Mesodermal cell (in vitro differentiated cells): Measurements from ENCODE around the gene FAM89B.

ENCODE experiments used
- H3K27ac ChIP-seq: 2 replicates; pipeline ENCODE4 v1.7.0; 2013; ENCODE audit warnings: mild to moderate bottlenecking, low read depth, low read length, moderate library complexity; ENCODE audit not compliant: severe bottlenecking
- H3K36me3 ChIP-seq: 2 replicates; pipeline ENCODE4 v1.7.1; 2013; ENCODE audit warnings: mild to moderate bottlenecking, low read length, moderate library complexity; ENCODE audit not compliant: control insufficient read depth, insufficient read depth
- H3K4me1 ChIP-seq: one replicate; pipeline ENCODE4 v1.7.1; 2013; ENCODE audit warnings: mild to moderate bottlenecking, low read length; ENCODE audit not compliant: insufficient read depth, control insufficient read depth, poor library complexity, severe bottlenecking
- H3K4me3 ChIP-seq: 2 replicates; pipeline ENCODE4 v1.7.0; 2013; ENCODE audit warnings: low read length, control low read depth, mild to moderate bottlenecking; ENCODE audit not compliant: insufficient read depth, poor library complexity, severe bottlenecking; ENCODE audit errors: extremely low read depth
- H3K9me3 ChIP-seq: 2 replicates; pipeline ENCODE4 v1.7.1; 2013; ENCODE audit warnings: mild to moderate bottlenecking, low read length, moderate library complexity; ENCODE audit not compliant: control insufficient read depth
- WGBS, 2 experiments: methylation state at CpG; one replicate each; pipeline ENCODE4 v1.1.5; 2013; ENCODE audit warnings: missing lambda C conversion rate in 2 of 2; ENCODE audit not compliant: insufficient coverage in 2 of 2; 5-methylcytosine and 5-hydroxymethylcytosine counted together

The FAM89B gene

DNA sequence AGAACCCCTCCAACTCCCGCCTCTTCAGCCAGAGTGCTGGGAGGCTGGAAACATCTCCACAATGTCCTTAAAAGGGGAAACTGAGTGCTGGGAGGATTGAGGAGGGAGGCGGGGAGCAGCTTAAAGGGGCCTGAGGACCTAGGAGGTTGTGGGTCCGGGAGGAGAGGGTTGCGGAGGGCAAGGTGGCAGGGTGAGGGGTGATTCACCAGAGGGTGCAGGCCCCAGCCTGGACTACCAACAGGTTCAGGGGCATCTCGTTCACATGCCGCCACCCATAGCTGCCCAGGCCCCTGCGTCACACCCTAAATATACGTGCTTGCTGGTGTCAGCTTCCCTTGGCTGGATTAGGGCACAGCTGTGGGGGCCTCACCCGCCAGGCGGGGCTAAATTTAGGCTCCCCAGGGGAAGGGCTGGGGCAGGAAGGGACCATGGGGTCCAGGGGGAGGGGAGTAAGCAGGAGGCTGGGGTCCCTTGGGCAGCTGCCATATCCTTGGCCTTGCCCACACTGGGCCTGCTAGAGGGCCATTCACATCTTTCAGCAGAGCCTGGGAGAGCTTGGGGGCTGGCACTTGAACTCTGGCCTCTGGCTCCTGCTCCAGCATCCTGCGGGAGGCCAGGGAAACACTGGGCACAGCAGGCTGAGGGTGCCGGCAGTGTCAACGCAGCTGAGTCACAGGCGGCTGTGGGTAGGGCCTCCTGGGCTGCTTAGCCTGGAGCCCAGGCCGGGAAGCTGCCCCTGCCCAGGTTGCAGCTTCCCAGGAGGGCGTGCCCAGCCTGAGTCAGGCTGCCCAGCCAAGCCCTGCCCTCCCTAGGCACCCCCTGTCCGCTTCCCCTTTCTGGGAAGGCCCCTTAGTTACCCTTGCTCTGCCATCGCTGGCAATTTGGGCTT, 4.8 kb downstream of the FAM89B start:
- Histone ChIP-seq H3K9me3 (no peaks in the 10 kb centered on the region), H3K4me3 (peak overlapping the region; percentile 37), H3K36me3 (peaks cover 15% of the 10 kb centered on the region), H3K4me1 (peaks cover 39% of the 10 kb centered on the region), H3K27ac (no peak overlapping the region)
- 77 to 82% methylated on average over 14 to 15 of the region's 18 CpGs for WGBS, 2 experiments

DNA sequence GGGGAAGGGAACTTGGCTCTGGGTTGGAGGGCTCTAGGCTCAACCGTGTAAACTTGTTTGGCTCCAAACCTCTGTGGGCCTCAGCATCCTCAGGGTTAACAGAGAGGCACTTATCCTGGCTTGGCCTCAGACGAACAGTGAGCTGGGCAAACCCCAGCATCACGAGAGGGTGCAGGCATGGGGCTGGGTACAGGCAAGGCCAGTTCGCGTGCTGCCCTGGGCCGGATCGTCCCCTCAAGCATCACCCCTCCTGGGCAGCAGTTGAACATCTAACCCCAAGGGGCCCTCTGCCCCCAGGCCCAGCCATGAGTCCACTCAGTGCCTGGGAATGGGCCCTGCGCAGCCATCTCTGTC, 5.4 kb downstream of the FAM89B start:
- WGBS, 2 experiments = 72 to 80% methylated on average over 7 to 8 of the region's 8 CpGs
- H3K9me3 ChIP-seq = no peaks in the 10 kb centered on the region
- peaks cover 39% of the 10 kb centered on the region for H3K4me1 ChIP-seq
- H3K4me3 ChIP-seq = no peak overlapping the region
- H3K27ac ChIP-seq = no peak overlapping the region
- peaks cover 17% of the 10 kb centered on the region for H3K36me3 ChIP-seq

DNA sequence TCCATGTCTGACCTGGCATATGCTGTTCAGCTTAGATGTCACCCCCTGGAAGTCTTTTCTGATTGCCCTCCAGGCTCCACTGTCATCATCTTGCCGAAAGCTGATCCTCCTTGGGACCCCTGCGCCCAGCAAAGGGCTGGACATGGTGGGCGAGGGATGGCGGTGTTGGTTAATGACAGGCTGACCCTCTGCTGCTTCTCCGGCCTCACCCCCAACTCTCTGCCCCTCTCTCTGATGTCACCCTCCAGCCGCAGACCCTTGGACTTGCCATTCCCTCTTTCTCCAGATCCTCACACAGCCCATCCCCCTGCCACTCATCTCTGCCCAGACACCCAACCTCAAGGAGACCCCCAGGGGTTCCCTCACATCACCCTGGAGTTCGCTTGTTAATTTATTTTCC, 5.8 kb downstream of the FAM89B start:
- peaks cover 17% of the 10 kb centered on the region for H3K36me3 ChIP-seq
- H3K27ac ChIP-seq = no peak overlapping the region
- WGBS, 2 experiments = 90 to 91% methylated on average over 6 to 7 of the region's 7 CpGs
- no peak overlapping the region for H3K4me3 ChIP-seq
- H3K4me1 ChIP-seq = peaks cover 37% of the 10 kb centered on the region
- H3K9me3 ChIP-seq = no peaks in the 10 kb centered on the region

DNA sequence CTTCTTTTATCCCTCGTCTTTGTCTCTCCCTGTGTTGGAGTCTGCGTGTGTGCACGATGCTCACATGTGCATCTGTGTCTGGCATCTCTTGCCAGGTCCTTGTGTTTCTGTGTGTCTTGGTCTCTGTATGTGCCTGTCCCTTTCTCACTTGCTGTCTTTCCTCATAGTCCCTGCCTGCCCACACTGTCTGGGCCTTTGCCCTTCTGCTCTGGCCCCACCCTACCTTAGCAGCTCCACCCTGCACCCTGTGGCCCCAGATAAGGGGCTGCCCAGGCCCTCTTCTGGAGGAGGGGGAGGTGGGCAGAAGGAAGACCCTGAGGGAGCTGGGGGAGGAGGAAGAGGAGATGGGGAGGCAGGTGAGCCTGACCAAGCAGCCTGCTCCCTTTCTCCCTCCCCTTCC, 6.3 kb downstream of the FAM89B start:
- Histone ChIP-seq H3K27ac (no peak overlapping the region), H3K36me3 (peaks cover 11% of the 10 kb centered on the region), H3K9me3 (no peaks in the 10 kb centered on the region), H3K4me3 (no peak overlapping the region), H3K4me1 (peaks cover 31% of the 10 kb centered on the region)
- WGBS, 2 experiments = 77 to 96% methylated on average over 3 of the region's 3 CpGs

DNA sequence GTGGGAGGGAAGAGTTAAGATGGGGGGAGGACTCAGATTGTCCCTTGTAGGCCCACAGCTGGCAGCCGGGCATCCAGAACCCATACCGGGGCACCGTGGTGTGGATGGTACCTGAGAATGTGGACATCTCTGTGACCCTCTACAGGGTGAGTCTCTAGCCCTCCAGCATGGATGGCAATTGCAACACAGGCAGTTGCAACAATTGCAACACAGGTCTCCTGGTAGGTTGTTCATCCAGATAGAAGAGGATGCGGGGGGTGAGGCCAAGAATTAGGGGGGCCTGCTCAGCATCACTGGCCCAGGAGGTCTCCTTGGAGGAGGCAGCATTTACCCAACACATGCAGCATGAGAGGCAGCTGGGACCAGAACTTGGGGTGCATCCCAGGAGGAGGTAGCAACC, 7.0 kb downstream of the FAM89B start:
- Histone ChIP-seq H3K27ac (no peak overlapping the region), H3K4me3 (no peak overlapping the region), H3K4me1 (peaks cover 28% of the 10 kb centered on the region), H3K9me3 (no peaks in the 10 kb centered on the region), H3K36me3 (peaks cover 9% of the 10 kb centered on the region)
- WGBS, 2 experiments = 92 to 94% methylated on average over 4 of the region's 4 CpGs

DNA sequence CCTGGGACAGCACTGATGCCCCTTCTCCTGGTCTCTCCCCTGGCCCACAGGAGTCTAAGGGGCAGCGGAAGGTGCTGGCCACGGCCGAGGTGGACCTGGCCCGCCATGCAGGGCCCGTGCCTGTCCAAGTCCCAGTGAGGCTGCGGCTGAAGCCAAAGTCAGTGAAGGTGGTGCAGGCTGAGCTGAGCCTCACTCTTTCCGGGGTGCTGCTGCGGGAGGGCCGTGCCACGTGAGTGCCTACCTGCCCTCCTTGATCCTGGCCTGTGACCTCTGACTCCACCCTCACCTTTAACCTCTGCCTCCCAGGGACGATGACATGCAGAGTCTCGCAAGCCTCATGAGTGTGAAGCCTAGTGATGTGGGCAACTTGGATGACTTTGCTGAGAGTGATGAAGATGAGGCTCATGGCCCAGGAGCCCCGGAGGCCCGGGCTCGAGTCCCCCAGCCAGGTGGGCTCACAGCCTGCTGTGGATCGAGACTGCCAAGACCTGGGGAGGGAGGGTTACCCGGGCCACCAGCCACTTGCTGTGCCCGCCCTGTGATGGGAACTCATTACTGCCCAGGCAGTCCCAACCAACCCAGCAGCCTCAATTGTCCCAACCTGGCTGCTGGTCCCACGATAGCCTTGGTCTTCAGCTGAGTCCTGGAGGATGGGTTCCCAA, 7.8 kb downstream of the FAM89B start:
- Histone ChIP-seq H3K4me1 (peaks cover 21% of the 10 kb centered on the region), H3K36me3 (peaks cover 9% of the 10 kb centered on the region), H3K27ac (no peak overlapping the region), H3K9me3 (no peaks in the 10 kb centered on the region), H3K4me3 (no peak overlapping the region)
- WGBS, 2 experiments = 94% methylated on average over 12 to 14 of the region's 19 CpGs

DNA sequence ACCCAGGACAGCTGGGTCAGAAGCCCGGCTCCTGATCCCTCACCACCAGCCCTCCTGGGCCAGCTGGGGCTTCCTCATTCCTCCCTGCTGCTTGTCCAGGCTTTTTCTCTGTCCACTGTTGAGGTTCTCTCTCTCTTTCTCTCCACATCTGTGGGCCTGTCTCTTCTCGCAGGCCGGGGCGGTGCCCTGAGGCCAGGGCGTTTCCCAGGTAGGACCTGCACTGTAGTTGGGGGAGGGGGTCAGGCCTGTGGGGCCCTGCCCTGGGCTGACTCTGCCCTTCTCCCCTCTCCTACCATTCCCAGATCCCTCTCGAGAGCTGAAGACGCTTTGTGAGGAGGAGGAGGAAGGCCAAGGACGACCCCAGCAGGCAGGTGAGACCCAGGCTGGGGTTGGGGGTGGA, 8.4 kb downstream of the FAM89B start:
- H3K4me3 ChIP-seq = no peak overlapping the region
- H3K9me3 ChIP-seq = no peaks in the 10 kb centered on the region
- H3K36me3 ChIP-seq = peaks cover 10% of the 10 kb centered on the region
- no peak overlapping the region for H3K27ac ChIP-seq
- peaks cover 18% of the 10 kb centered on the region for H3K4me1 ChIP-seq
- WGBS, 2 experiments = 82 to 100% methylated on average over 1 to 2 of the region's 8 CpGs

DNA sequence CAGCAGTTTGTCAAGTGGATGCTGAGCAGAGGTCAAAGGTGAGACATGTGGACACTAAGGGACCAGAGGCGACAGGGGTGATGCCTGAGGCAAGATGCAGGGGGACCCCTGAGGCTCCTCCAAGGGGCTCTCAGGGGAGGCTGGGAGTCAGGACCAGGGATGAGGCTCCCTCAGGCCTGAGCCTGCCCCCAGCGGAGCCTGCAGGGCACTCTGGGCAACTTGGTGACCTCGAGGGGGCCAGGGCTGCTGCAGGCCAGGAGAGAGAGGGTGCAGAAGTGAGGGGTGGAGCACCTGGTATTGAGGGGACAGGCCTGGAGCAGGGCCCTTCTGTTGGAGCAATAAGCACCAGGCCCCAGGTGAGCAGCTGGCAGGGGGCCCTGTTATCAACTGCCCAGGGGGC, 9.6 kb downstream of the FAM89B start:
- no peaks in the 10 kb centered on the region for H3K9me3 ChIP-seq
- 86 to 96% methylated on average over 3 of the region's 3 CpGs for WGBS, 2 experiments
- H3K36me3 ChIP-seq = peaks cover 14% of the 10 kb centered on the region
- no peak overlapping the region for H3K4me3 ChIP-seq
- H3K27ac ChIP-seq = no peak overlapping the region
- peaks cover 9% of the 10 kb centered on the region for H3K4me1 ChIP-seq

DNA sequence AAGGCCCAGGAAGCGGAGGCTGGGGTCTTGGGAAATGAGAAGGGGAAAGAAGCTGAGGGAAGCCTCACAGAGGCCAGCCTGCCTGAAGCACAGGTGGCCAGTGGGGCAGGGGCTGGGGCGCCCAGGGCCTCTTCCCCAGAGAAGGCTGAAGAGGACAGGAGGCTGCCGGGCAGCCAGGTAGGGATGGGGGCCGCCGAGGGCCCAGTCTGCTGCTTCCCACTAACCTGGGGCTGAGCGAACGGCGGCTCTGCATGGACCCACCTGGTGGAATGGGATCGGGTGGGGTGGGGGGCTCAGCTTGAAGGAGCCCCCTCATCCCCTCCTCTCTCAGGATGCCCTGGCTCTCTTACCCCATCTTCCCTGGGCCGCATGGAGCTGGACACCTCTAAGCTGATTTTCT, 11.3 kb downstream of the FAM89B start:
- Histone ChIP-seq H3K27ac (no peak overlapping the region), H3K36me3 (peaks cover 14% of the 10 kb centered on the region)
- whole genome bisulfite sequencing, 2 experiments = 93 to 94% methylated on average over 3 to 5 of the region's 10 CpGs

DNA sequence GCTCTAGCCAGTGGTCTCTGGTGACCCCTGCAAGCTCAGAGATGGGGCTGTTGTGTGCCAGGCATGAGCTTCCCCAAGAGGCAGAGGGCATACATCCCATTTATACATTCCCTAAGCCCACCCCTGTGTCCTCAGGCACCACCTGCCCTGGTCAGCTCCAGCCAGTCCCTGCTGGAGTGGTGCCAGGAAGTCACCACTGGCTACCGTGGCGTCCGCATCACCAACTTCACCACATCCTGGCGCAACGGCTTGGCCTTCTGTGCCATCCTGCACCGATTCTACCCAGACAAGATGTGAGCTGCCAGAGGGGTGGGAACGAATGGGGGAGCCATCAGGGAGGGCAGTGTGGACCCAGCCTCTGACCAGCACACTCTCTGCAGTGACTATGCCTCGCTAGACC, 11.8 kb downstream of the FAM89B start:
- H3K27ac ChIP-seq = no peak overlapping the region
- WGBS, 2 experiments = 90 to 91% methylated on average over 4 to 7 of the region's 8 CpGs
- H3K9me3 ChIP-seq = no peaks in the 10 kb centered on the region
- peaks cover 10% of the 10 kb centered on the region for H3K4me1 ChIP-seq
- no peak overlapping the region for H3K4me3 ChIP-seq
- peaks cover 14% of the 10 kb centered on the region for H3K36me3 ChIP-seq

More for the DNA sequence above, 11.3 kb downstream of the FAM89B start:
- Histone ChIP-seq H3K4me1 (peaks cover 10% of the 10 kb centered on the region), H3K4me3 (no peak overlapping the region), H3K9me3 (no peaks in the 10 kb centered on the region)

DNA sequence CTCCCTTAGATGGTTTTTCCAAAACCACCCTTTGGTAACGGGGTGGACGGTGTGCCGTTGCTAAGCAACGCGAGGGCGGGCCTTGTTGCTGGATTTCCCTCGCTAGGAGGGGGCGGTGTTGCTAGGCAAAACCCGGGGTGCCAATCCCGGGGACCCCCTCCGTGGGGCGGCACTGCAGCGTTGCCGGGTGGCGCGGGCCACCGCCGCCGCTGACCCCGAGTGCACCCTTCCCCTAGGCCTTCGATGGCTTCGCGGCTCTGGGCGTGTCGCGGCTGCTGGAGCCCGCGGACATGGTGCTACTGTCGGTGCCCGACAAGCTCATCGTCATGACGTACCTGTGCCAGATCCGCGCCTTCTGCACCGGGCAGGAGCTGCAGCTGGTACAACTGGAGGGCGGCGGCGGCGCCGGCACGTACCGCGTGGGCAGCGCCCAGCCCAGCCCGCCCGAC, 12.4 kb downstream of the FAM89B start:
- Histone ChIP-seq H3K9me3 (no peaks in the 10 kb centered on the region), H3K4me1 (peaks cover 12% of the 10 kb centered on the region), H3K36me3 (peaks cover 14% of the 10 kb centered on the region), H3K4me3 (no peak overlapping the region), H3K27ac (no peak overlapping the region)
- WGBS, 2 experiments = 33 to 48% methylated on average over 35 of the region's 46 CpGs
